Subcutaneous adipose tissue (tissue), 4 donors: ENCODE results near the gene LTBP3. TPM values are rescaled to one million over a fixed set of nuclear protein-coding genes. Genes with fewer than 3 reads are reported as not detected.

ENCODE experiments used
- small RNA-seq: library from RNA; depleted of rRNA; stranded (forward); fragments of <200 nt; gene quantifications from one replicate; pipeline ENCODE3, GENCODE V24; 2016
- total RNA-seq, 4 donors: library from RNA; depleted of rRNA; stranded (reverse); fragments of >200 nt; gene quantifications; one replicate each; pipeline ENCODE4 v1.1.0, GENCODE V29; 2016
- TF ChIP-seq, protein P1 (sequence below): fragments of 450-650 bp; IDR thresholded peaks from one replicate; pipeline ENCODE4 v1.5.1; 2016; ENCODE audit warnings: low read depth, mild to moderate bottlenecking, control low read depth, antibody characterized with exemption, moderate library complexity

The LTBP3 gene
- total RNA-seq, 4 donors from 2014 or later: 24.8 to 81.3 (median 77.3) TPM

GRCh38 chr11:65491614-65492386 is 66.4 kb downstream of the LTBP3 start:
- TF ChIP-seq, protein P1, sequence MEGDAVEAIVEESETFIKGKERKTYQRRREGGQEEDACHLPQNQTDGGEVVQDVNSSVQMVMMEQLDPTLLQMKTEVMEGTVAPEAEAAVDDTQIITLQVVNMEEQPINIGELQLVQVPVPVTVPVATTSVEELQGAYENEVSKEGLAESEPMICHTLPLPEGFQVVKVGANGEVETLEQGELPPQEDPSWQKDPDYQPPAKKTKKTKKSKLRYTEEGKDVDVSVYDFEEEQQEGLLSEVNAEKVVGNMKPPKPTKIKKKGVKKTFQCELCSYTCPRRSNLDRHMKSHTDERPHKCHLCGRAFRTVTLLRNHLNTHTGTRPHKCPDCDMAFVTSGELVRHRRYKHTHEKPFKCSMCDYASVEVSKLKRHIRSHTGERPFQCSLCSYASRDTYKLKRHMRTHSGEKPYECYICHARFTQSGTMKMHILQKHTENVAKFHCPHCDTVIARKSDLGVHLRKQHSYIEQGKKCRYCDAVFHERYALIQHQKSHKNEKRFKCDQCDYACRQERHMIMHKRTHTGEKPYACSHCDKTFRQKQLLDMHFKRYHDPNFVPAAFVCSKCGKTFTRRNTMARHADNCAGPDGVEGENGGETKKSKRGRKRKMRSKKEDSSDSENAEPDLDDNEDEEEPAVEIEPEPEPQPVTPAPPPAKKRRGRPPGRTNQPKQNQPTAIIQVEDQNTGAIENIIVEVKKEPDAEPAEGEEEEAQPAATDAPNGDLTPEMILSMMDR: no peak

DNA sequence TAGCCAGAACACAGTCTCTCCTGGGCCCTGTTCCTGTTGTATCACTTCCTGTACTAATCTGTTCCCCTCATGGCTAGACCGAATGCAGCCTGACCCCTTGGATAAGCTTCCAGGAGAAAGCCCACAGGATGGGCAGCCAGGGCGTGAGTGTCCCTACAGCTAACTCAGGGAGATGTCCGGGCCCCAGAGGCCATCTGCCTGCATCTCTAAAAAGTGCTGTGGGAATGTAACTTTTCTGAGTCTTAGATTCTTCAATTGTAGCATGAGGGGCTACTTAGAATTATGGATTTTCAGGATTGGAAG is 67.0 kb downstream of the LTBP3 start:
- TF ChIP-seq, protein P1: no peak

DNA sequence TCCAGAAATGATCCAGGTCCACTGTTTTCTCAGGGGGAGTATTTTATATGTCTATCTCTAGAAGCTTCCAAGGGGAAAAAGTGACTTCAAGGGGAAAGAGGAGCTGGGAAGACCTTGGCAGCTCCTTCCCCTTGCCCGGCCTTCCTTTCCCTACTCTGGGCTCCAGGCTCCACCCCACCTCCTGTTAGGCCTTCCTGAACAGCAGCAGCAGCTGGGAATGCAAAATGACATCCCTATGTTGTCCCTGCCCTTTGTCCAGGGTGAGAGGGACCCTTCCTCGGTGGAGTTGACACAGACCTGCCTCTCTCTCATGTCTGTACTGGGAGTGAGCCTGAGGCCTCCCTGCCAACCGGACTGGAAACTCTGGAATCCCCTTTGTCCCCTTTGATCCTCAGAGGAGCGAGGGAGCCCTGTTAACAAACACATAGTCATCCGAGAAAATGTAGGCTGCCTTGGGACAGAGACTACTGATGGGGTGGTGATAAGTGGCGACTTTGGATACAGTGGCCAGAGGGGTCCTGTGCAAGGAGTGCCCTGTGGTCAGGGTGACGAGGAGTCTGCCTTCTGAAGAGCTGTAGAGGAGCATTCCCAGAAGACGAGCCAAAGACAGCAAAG is 68.3 kb downstream of the LTBP3 start:
- TF ChIP-seq, protein P1: no peak

DNA sequence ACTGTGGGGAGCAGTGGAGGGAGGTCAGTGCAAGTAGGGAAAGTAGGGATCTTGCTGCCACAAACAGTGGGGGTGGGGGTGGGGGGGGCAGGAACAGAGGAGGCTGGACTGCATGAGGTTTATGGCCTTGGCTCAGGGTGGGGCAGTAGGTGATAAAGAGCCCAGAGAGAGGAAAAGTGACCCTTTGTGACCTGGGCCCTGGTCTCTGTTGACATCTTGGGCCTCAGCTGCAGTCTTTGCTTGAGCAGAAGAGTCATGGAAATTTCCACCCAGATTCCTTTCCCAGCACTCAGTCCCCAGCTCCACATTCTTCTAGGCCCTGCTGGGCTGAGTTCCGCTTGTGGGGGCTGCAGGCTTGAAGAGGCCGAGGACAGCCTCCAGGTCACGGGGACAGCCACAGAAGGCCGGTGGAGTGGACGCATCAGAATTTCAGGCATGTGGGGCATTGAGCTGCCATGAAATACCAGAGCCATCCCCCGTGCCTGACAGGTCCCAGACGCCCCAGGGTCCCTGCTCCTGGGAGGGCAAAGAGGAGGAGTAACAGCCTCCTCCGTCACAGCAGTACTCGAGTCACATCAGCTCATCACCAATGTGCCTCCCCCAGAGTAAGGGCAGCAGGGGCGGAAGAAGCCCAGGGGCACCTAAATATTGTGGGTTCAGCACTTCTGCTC is 69.0 kb downstream of the LTBP3 start:
- TF ChIP-seq, protein P1: no peak

Small RNA genes within 50 kb of the gene (small RNA-seq; reads per million reads assigned to genes)
- gene AP001362.1 (not detected), gene RF01684 (not detected)

Other genes with a start within 250 kb of the LTBP3 start
- 10 to 100 TPM; 16.5 to 38.6 (median 28.5) TPM for gene CDC42EP2, start 243.5 kb downstream of the LTBP3 start, total RNA-seq
- gene DPF2, start 224.5 kb downstream of the LTBP3 start, total RNA-seq: 10 to 100 TPM; 20.1 to 34.1 (median 28.1) TPM
- not detected for gene TIGD3, start 203.6 kb downstream of the LTBP3 start, total RNA-seq
- gene SLC25A45, start 175.7 kb downstream of the LTBP3 start, total RNA-seq: 1 to 10 TPM in 3 of 4 donors, under 1 TPM in 1; 0.82 to 7.3 (median 6.8) TPM
- gene FRMD8, start 171.7 kb downstream of the LTBP3 start, total RNA-seq: 10 to 100 TPM; 32.5 to 44.7 (median 40.3) TPM
- 100 to 1,000 TPM; 537 to 773 (median 608) TPM for gene NEAT1, start 135.6 kb downstream of the LTBP3 start, total RNA-seq
- over 10,000 TPM; 16,732 to 21,734 (median 18,618) TPM for gene MALAT1, start 59.3 kb downstream of the LTBP3 start, total RNA-seq
- gene SCYL1, start 33.3 kb downstream of the LTBP3 start, total RNA-seq: 10 to 100 TPM; 63.1 to 85.3 (median 67.0) TPM
- 10 to 100 TPM; 24.2 to 66.2 (median 35.1) TPM for gene ZNRD2, start 12.1 kb upstream of the LTBP3 start, total RNA-seq
- gene FAM89B, start 14.2 kb upstream of the LTBP3 start, total RNA-seq: 10 to 100 TPM; 15.2 to 48.8 (median 31.0) TPM
- gene EHBP1L1, start 17.7 kb upstream of the LTBP3 start, total RNA-seq: 10 to 100 TPM; 27.1 to 79.5 (median 45.7) TPM
- under 1 TPM in 1 of 4 donors, not detected in 3; 0.57 TPM for gene KCNK7, start 37.4 kb upstream of the LTBP3 start, total RNA-seq
- gene MAP3K11, start 55.9 kb upstream of the LTBP3 start, total RNA-seq: 10 to 100 TPM; 25.2 to 58.6 (median 28.8) TPM
- 10 to 100 TPM; 10.3 to 25.2 (median 11.2) TPM for gene PCNX3, start 57.4 kb upstream of the LTBP3 start, total RNA-seq
- gene SIPA1, start 79.7 kb upstream of the LTBP3 start, total RNA-seq: 10 to 100 TPM; 19.8 to 42.8 (median 22.9) TPM
- gene RELA, start 104.6 kb upstream of the LTBP3 start, total RNA-seq: 10 to 100 TPM; 31.5 to 65.7 (median 34.6) TPM
- 10 to 100 TPM; 39.3 to 54.2 (median 49.0) TPM for gene KAT5, start 153.9 kb upstream of the LTBP3 start, total RNA-seq
- gene RNASEH2C, start 162.4 kb upstream of the LTBP3 start, total RNA-seq: 100 to 1,000 TPM in 2 of 4 donors, 10 to 100 TPM in 2; 41.6 to 101 (median 97.7) TPM
- 10 to 100 TPM in 3 of 4 donors, 1 to 10 TPM in 1; 7.0 to 30.0 (median 14.6) TPM for gene AP5B1, start 222.6 kb upstream of the LTBP3 start, total RNA-seq
- gene OVOL1, start 228.7 kb upstream of the LTBP3 start, total RNA-seq: under 1 TPM in 2 of 4 donors, not detected in 2; 0.34 to 0.44 TPM